Measurements from ENCODE around the gene NTF3.

NTF3 gene

DNA sequence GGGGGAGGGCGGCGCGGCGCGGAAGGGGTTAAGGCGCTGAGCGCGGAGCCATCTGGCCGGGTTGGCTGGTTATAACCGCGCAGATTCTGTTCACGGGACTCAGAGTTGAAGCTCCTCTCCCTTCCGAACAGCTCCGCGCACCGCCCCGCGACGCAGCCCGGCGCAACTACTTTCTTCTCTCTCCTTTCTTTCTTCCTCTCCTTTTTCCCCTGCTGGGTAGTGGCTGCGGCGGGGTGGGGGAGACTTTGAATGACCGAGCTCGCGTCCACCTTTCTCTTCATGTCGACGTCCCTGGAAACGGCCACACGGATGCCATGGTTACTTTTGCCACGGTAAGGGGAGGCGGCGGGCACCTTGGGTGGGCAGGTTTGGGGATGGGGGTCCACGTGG, at the start of gene NTF3:
Gene NTF3 (plus strand): TSS at position 98 of the 390 bp plus-strand sequence. CDS start 217 bp downstream, at position 315.
- DNase-seq: no peak

DNA sequence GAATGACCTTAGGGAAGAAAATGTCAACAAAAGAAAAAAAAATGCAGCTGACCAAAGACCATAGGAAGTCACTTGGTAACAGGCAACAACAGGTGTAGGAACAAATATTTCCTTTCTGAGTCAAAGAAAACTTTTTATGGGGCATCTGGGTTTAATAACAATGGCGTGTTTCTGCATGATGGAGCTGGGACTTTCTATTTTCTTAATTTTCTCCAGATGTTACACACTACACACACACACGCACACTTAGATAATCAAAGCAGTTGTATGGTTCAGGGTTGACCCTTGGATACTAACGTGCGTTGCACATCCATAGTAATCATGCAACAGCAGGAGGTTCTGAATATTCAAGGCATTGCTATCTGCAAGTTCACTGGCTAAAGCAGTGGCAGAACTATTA, 47.9 kb upstream of the NTF3 start:
- DNase-seq: no peak

DNA sequence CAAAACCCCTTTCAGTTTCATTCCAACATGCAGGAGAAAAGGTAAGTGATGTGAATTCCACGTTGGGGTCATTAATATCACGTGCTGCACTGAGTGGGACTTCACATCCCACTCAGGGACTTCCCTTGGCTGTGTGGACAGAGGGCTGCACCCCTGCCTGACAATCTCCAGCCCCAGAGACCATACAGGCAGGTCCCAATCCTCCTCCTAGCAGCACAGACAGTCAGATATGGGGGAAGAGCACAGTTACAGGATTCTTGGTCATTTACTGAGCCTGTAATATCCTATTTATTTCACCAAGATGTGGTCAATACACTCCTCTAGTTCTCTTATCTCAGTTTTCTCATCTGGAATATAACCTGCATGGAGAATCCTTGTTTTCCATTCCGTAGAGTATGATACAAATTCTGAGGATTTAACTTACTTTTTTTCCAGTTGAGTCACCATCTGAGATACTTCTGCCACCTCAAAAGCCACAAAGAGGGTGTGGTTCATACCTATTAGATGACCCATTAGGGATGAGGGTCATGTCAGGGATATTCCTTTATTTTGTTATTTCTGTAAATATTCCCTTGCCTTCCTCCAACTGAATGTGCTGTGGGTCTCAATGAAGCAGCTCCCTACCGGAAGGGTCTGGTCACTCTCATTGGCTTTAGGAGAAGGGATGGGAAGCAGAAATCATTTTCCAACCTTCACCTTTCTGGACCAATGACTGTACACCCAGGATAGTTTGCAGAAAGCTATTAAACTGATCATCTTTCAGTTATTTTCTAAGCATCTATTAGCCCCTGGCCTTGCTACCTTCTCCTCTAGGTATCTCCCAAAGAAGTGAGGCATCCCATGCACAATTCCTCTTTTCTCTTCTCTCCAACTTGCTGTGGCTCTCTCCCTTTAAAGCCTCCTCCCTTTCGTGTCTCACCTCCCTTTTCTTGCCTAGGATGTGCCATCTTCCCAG, 43.0 kb upstream of the NTF3 start:
- DNase-seq: no peak

DNA sequence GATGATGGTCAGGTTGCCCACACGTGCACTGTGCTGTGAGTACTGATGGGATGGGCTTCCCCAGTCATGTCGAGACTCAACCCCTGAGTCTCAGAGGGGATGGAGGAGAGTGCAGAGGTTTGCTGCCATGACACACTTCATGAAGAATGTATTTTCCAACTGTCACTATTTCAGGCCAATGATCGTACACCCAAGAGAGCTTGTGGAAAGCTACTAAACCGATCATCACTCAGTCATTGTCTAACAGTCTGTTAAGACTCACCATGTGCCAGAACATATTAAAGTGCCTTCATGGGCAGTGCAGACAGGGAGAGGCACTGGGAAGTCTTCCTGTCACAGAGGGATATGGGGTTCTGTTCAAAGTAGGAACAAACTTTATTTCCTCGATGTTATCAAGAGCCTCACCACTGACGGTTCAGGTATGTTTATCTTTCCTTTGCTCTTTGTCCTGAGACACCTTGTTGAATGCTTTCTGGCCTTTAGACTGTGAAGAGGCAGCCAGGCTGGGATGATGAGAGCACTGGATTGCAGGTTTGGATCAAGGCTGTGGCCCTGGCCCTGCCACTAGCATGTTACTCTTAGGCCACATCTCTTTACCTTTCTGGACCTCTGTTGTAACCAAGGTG, 41.6 kb upstream of the NTF3 start:
- DNase-seq: no peak

DNA sequence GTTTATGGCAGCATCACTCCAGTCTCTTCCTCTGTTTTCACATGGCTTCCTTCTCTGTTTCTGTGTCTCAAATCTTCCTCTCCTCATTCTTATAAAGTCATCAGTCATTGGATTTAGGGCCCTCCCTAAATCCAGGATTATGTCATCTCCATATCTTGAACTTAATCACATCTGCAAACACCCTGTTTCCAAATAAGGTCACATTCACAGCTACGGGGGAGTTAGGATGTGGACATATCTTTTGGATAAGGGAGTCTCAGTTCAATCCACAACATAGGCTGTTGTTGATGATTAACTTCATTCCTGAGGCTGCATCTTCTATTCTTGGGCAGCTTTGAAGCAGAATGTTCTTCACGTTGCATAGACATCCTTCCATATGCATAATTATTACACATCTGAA, 40.3 kb upstream of the NTF3 start:
- no peak for DNase-seq

DNA sequence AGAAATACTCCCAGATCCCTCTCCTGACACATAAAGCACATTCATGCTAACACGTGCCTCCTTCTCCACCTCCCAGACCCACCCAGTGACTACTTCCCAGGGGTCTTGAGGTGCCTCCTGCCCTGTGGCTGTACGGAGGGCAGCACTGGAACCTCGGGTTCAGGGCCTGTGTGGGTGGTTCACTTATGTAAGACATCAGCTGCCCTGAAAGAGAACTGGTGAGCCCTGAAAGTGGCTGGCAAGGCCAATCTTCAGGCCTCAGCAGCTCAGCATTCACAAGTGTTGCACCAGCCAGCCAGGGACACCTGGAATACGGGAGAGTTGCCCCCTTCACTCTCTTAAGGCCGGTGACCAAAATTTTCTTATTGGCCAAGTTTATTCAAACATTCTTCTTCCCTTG, 38.9 kb upstream of the NTF3 start:
- no peak for DNase-seq

DNA sequence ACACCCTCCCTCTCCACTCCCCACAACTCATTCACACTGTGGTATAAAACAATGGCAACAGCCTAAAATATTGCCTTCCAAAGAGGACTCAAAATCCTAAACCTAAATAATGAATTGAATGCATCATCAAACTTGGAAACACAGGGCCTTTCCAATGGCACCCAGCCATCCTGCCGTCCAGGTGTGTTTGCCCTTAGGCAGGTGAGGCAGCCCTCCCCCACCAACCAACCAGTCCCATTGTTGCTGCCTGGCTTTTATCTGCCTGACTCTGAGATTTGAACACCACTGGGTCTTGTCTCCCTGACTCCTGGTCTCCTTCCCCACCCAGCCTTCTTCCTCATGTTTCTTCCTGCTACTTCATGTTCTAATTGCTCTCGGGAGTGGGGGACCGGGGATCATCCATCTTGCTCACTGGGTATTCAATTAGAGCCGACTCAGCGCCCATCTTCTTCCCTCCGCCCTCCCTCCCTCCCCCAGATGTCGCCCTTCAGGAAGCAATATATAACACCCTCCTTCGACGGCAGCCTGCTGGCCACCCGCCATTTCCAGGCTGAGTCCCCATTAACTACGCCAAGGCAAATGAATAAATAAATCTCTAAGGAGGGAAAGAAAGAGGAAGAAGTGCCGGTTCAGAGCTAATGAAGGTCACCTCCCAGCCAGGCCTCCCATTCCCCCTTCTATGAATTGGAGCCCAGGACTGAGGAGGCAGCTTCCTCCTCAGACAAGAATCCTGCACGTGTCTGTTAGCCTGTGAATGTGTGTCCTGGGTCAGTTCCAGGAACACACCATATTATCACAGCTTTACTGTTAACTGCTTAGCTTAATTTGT, 36.3 kb upstream of the NTF3 start:
- no peak for DNase-seq

DNA sequence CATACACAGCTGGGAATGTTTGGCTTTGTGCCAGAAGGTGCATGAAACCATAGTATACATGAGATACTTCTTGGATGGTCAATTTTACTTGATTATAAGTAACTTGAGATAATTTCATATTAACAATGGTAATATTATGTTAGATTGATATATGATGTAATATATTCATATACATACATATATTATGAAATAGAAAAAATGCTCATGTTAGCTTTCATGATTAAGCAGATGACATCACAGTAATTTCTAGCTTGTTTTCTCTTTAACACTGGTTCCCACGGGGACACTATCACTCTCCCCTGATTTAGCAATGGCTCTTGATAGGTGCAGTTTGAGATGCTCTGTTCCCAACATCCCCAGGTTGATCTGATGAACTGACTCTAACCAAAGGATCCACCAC, 35.4 kb upstream of the NTF3 start:
- DNase-seq: no peak

DNA sequence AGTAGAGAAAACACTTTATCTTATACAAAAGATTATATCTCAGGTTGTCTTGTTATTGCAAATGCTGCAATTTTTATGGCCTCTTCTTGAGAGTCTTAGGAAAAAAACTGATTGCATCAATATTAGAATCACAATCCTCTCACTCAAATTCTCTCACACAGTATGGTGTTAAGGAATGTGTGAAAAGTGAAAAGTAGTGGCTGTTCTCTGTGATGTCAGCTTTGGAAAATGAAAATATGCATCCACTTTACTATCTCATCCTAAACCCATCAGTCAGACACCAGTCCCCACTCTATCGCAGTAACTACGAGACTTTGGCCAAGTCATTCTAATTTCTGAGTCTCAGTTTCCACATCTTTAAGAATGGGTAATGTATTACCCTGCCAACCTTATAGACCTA, 32.6 kb upstream of the NTF3 start:
- no peak for DNase-seq

DNA sequence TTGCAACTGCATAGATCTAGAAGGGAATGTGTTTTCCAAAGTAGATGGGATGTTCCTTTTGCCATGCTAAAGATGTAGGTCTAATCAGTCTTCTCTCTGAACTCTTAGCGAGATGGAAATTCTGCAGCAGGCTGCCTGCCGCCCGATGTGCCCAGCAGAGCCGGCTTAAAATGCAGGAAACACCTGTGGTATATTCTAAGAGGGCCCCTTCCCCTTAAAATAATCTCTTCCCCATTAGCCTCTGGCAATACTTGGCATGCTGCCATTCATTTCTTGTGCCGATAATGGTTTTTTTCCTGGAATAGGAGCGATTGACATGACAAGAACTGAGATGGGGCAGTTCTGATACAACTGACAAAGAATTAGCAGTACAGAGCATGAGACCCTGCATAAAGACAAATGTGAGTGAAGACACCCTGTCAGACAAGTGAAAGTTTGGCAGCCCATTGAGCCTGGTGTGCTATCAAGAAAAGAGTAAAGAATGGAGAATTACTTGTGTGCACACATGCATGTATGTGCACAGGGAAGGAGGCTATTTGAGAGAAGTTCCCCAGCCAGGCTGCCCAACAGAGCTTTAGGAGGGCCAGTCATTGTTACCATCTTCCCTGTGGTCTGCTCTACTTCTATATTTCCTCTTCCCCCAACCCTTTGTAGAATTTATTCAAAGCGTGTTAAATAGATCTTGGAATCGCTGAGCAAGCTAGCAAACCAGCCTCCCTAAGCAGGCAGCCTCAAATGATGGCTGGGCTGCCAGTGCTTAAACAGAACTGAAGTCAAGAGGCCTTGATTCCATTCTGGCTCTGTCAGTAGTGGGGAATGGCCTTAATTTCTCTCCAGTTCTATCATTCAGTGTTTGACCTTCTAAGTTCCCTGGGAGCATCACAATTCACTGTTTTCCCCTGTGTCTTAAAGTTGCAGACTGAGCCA, 29.6 kb upstream of the NTF3 start:
- no peak for DNase-seq

DNA sequence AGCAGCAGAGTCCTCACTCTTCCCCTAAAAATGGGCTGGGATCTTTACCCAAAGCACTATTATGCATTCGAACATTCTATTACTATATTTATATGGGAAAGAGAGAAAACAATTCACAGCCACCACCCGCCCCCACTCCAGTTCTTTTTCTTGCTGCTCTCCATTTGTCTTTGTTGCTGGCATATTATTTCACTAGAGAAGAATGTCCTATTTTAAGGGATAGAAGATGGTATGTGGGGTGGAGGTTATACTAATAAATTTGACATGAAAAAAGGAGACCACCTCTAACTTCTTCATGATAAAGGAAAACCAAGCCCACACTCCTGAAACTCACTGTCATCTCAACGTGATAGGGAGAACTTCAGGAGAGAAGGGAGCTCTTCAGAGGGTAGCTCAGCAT, 28.5 kb upstream of the NTF3 start:
- no peak for DNase-seq

DNA sequence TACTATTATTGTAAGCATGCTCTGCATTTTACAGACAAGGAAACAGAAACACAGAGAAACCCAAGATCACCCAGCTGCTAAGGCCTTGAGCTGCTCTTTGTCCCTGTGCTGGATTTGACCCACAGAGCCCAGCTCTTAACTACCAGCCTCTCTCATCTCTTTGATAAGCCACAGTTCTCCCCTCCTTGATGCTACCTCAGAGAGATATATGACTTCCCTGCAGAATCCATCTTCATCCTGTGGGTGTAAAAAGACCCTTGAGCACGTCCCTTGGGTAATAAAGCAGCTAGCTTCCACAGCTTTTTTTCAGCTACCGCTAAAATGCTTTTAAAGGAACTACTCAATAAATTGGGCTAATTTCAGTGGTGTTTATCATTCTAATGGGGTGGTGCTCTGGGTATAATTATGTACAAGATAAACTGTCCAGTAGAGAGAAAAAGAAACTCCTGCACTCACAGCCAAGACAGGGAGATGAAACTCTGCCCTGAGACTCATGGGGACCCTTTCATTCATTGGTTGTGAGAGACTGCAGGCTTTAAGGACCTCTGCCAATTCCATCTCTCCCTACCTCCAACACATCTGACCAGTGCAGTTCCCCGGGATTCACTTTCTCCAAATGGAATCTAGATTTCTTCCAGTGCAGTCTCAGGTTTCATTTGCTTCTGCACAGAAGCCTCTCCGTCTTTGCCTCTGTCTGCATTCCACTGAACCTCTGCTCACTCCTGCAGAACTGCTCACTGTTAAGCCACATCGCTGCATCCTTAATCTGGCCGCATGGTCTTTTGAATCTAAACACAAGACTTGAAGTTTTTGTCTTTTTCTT, 24.7 kb upstream of the NTF3 start:
- DNase-seq: no peak

DNA sequence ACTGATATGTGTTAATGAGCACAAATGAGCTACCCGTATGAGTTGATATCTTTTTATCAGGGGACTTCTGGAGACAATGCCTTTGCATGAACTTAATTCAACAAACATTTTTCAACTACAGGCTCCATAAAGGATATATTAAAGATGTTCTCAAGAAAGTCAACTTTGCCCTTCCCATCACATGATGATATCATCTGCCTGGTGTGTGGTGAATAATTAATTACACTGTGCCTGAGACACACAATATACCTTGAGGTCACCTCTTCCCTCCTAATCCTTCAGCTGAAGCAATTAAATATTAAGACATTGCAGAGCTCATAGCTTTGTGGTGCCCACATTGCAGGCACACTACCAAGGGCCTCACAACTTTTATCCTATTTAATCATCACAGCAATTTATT, 22.3 kb upstream of the NTF3 start:
- no peak for DNase-seq

DNA sequence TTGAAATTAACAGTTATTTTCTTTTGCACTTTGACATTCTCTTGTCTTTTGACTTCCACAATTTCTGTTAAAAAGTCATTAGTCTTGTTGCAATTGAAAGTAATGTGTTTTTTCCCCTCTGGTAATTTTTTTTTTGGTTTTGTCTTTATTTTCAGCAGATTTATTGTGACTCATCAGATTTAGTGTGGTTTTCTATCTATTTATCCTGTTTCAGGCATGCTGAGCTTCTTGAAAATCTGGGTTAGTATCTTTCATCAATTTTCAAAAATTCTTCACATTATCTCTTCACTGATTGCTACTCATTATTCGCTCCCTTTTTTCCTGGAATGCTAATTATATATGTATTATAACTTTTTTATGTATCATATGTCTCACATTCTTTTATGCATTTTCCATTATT, 15.3 kb upstream of the NTF3 start:
- no peak for DNase-seq

DNA sequence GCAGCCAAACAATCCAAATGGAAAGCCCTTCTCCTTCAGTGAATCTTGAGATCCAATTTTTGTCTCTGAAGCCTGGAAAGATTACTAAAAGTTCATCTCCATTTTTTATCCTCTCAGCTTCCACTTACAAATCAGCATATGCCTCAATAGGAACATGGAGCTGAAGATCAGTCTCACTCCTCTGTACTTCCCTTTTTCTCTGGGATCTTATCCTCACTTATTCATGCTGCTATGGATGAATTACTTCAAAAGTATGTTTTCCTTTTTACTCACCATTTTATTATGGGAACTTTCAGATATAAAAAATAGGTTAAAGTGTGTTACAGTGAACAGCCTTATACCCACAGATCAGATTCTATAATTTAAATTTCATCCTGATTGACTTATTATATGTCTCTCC, 14.4 kb upstream of the NTF3 start:
- DNase-seq: no peak

DNA sequence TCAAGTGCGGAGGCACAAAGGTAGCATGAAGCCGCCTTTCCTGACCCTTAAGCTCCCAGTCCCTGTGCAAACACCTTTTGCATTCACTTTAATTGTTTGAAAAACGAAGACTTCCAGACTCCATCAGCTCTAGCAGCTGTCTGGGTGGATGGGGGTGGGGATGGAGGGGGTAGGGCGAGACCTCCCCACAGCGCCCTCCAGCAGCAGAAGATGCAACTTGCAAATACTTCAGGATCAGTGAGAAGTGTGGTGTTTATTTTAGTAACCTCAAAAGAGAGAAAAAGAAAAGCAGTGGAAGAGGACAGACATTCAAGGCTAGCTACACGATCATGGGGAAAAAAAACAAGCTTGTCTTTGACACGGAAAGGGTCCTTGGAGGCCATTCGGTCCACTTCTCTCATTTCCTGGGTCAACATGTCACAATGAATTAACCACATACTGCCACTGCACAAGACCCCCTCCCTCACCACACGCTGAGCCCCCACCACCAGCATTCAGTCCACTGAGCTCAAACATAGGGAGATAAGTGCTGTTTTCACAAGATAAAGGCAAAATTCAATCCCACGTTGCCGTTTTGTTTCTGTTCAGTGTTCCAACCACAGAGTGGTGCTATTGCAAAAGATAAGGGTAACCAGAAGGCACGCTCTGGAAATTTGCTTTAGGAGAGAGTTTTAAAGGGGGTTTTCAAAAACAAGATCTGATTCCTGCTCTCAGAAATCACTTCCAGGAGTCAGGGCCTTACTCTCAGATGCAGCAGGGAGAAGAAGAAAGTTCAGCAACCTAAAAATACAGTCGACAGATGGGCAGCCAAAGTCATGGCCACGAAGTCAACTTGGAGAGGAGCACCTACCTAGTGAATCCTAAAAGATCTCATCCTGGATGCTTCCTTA, 3.3 kb upstream of the NTF3 start:
- no peak for DNase-seq

DNA sequence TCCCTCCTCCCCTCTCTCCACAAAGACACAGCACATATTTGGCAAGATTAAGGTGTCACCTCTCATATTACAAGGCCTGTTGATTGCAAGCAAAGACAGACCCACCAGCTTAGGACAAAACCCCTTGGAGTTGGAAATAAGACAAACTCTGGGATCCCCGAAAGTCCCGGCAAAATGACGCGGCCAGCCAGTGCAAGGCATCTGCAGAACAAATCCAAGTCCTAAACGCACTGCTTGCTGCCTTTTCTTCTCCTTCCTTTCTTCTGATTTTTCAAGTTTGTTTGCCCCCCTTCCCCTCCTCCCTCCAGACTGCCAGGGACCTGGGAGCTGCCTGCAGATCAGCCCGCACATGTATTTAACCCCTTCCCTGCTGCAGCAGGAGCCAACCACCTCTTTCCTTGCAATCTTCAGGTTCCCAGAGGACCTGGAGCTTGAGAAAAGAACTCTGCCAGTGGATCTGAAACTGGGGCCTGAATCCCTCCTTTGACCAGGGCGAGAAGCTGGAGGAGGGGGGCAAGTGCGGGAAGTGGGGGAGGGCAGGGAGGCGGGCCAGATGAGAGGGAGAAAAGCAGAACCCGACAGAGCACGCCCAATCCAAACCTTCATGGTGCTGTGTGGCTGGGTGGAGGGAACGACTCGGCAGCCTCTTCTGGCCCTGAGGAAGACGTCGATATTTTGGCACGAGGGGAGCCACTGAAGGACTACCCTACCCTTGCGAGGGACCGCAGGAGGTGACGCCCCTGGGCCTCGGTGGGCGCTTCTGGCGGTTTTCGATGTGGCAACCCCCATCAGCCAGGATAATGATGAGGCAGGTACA, 2.0 kb upstream of the NTF3 start:
- no peak for DNase-seq

DNA sequence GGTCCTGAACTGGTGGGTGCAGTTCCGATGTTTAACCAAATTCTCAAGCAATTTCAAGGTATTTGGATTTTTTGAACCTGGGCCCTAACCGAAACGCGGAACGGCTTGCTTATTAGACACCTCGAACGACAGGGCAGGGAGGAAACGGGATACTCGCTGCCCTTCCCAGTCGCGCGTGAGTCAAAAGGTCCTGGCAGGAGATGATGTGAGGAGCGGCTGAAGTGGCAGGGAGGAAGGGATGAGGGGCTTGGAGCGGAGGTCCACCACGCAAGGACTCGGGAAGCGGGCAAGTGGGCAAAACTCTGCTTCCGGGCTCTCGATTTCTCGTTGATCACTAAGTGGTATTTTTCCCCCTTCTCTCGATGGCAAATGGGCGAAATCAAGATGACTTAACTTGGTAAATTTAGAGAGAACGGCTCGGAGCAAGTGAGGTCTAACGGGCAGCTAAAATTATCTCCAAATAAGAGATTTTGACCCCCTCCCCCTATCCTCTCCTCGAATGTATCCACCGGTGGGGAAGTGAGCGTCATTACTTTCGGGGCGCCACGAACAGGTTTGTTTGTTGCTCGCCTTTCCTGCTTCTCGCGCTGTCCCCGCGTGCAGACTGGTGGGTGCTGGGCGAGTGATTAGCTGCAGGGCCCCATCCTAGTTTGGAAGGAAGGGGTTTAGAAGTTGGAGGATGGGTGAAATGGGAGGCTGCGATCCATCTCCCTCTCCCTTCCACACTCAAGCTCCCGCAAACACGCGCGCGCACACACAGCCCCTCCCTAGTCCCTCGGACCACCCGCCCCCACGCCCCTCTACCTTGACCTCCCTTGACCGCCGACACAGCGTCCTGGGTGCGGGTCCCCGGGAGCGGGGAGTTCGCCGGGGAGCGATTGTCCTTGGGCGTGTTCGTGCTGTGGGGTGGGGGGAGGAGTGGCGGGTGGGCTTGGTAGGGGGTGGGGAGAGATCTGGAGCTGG, 986 bp upstream of the NTF3 start:
- no peak for DNase-seq
